Immature natural killer cell (primary cell): Measurements from ENCODE around the gene LRP2BP. TPM values are rescaled to one million over a fixed set of nuclear protein-coding genes. Genes with fewer than 3 reads are reported as not detected.
A peak's percentile ranks its signal among the peaks of the same experiment; 100 is the strongest.
"Not testable (repeated sequence)": the region's sequence is repeated elsewhere in the genome, so short reads cannot be mapped to it uniquely, and the experiment has no call there.

Experiments
- DNase-seq, 3 donors: peaks; one replicate each; pipeline ENCODE4 v3.0.0; 2022; ENCODE audit warnings: mixed read lengths in 1 of 3
- H3K27ac Mint-ChIP-seq, 6 donors: one replicate each; pipeline ENCODE4 v1.8.0; 2020; ENCODE audit warnings: mixed read lengths in 6 of 6, mild to moderate bottlenecking in 5 of 6, inconsistent platforms in 4 of 6, moderate library complexity in 3 of 6
- H3K27me3 Mint-ChIP-seq, 3 donors: one replicate each; pipeline ENCODE4 v1.8.0; 2020 to 2021; ENCODE audit warnings: low read depth in 3 of 3, mild to moderate bottlenecking in 3 of 3, mixed read lengths in 3 of 3, moderate library complexity in 3 of 3, inconsistent platforms in 1 of 3
- H3K36me3 Mint-ChIP-seq, 3 donors: one replicate each; pipeline ENCODE4 v1.8.0; 2020; ENCODE audit warnings: mixed read lengths in 3 of 3, inconsistent platforms in 2 of 3, mild to moderate bottlenecking in 2 of 3
- H3K4me1 Mint-ChIP-seq, 2 donors: one replicate each; pipeline ENCODE4 v1.8.0; 2020; ENCODE audit warnings: inconsistent platforms in 2 of 2, mild to moderate bottlenecking in 2 of 2, mixed read lengths in 2 of 2, moderate library complexity in 1 of 2
- H3K4me3 Mint-ChIP-seq, 5 donors: one replicate each; pipeline ENCODE4 v1.8.0; 2020; ENCODE audit warnings: mild to moderate bottlenecking in 5 of 5, mixed read lengths in 5 of 5, inconsistent platforms in 3 of 5, moderate library complexity in 3 of 5
- H3K9me3 Mint-ChIP-seq, 6 donors: one replicate each; pipeline ENCODE4 v1.8.0; 2020; ENCODE audit warnings: mild to moderate bottlenecking in 6 of 6, mixed read lengths in 6 of 6, inconsistent platforms in 4 of 6, moderate library complexity in 3 of 6
- polyA plus RNA-seq, 3 donors: library from polyadenylated mRNA; unstranded; fragments of 300-500 nt; fragmentation: Illumina TruSeq; gene quantifications; one replicate each; pipeline ENCODE4 v1.2.3, GENCODE V29; 2021

The LRP2BP gene
- polyA plus RNA-seq, 3 donors from 2014 or later: 0.17 to 0.36 TPM; not detected in 1

DNA sequence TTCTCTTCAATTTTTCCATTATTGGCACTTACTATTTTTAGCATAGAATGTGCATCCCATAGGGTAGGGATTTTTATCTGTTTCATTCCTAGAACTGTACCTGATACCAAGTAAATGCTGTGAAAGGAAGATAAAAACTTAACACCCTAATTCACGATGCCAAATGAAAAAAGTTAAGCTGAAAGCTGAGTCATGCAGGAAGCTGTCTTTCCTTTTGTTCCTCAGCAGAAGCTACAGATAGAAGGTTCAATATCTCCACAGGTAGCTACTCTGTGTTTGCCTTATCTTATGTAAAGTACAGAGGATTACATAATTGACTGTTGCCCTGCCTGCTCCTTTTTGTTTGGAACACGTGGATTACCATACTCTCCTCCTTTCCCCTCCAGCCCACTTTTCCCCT is 77.0 kb downstream of the LRP2BP start:
- H3K36me3 Mint-ChIP-seq: peaks cover 16 to 44% (median 38%) of the 10 kb centered on the region in 3 donors
- no peak overlapping the region for H3K27ac Mint-ChIP-seq
- H3K4me3 Mint-ChIP-seq: no peak overlapping the region

DNA sequence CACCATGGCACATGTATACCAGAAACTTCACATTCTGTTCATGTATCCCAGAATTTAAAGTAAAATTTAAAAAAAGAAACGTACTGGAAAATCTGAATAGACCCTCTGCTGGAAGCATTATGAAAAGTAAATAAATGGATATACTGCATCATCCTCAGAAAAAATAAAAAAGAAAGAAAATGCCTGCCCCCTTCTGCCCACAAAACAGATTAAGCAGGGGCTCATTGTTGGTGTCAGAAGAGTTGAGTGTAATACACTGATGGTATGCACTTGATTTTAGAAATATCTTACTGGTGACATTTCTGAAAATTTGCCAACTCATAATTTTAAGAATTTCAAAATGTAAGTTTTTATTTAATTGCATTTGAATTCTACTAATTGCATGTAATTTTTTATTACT is 77.8 kb downstream of the LRP2BP start:
- H3K27me3 Mint-ChIP-seq: peaks cover 0 to 1% (median 0%) of the 10 kb centered on the region in 3 donors
- peaks cover 0 to 3% of the 10 kb centered on the region in 2 donors for H3K4me1 Mint-ChIP-seq
- H3K36me3 Mint-ChIP-seq: peaks cover 24 to 51% (median 44%) of the 10 kb centered on the region in 3 donors

More for the DNA sequence above, 77.0 kb downstream of the LRP2BP start:
- H3K27me3 Mint-ChIP-seq: peaks cover 0 to 1% (median 0%) of the 10 kb centered on the region in 3 donors
- no peaks in the 10 kb centered on the region for H3K9me3 Mint-ChIP-seq
- no peak for DNase-seq
- peaks cover 0 to 3% of the 10 kb centered on the region in 2 donors for H3K4me1 Mint-ChIP-seq

DNA sequence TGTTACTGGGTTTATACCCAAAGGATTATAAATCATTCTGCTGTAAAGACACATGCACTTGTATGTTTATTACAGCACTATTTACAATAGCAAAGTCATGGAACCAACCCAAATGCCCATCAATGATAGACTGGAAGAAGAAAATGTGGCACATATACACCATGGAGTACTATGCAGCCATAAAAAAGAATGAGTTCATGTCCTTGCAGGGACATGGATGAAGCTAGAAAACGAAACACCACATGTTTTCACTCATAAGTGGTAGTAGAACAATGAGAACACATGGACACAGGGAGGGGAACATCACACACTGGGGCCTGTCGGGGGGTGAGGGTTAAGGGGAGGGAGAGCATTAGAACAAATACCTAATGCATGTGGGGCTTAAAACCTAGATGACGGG is 78.3 kb downstream of the LRP2BP start:
- not testable (repeated sequence) for H3K4me1 Mint-ChIP-seq, H3K4me3 Mint-ChIP-seq, H3K27me3 Mint-ChIP-seq, H3K9me3 Mint-ChIP-seq, DNase-seq
- Mint-ChIP-seq H3K27ac (peak overlapping the region in 1 of 6 donors; percentile 53), H3K36me3 (peaks cover 25 to 53% (median 42%) of the 10 kb centered on the region in 3 donors)

More for the DNA sequence above, 77.8 kb downstream of the LRP2BP start:
- no peak overlapping the region for H3K27ac Mint-ChIP-seq
- H3K9me3 Mint-ChIP-seq: no peaks in the 10 kb centered on the region
- H3K4me3 Mint-ChIP-seq: no peak overlapping the region
- DNase-seq: no peak

Other genes with a start within 250 kb of the LRP2BP start
- gene CFAP97, start 191.9 kb downstream of the LRP2BP start, polyA plus RNA-seq: 10 to 100 TPM; 65.3 to 95.5 (median 78.9) TPM
- gene SNX25, start 186.3 kb downstream of the LRP2BP start, polyA plus RNA-seq: 1 to 10 TPM; 1.9 to 5.2 (median 3.3) TPM
- 10 to 100 TPM in 1 of 3 donors, 1 to 10 TPM in 2; 7.1 to 10.0 (median 8.4) TPM for gene ANKRD37, start 917 bp upstream of the LRP2BP start, polyA plus RNA-seq
- gene UFSP2, start 30.0 kb upstream of the LRP2BP start, polyA plus RNA-seq: 10 to 100 TPM; 24.9 to 54.2 (median 31.9) TPM
- not detected for gene CCDC110, start 75.8 kb upstream of the LRP2BP start, polyA plus RNA-seq
- not detected for gene PDLIM3, start 139.6 kb upstream of the LRP2BP start, polyA plus RNA-seq